ENCODE results near the gene BRD7.

- TF ChIP-seq, protein P1, sequence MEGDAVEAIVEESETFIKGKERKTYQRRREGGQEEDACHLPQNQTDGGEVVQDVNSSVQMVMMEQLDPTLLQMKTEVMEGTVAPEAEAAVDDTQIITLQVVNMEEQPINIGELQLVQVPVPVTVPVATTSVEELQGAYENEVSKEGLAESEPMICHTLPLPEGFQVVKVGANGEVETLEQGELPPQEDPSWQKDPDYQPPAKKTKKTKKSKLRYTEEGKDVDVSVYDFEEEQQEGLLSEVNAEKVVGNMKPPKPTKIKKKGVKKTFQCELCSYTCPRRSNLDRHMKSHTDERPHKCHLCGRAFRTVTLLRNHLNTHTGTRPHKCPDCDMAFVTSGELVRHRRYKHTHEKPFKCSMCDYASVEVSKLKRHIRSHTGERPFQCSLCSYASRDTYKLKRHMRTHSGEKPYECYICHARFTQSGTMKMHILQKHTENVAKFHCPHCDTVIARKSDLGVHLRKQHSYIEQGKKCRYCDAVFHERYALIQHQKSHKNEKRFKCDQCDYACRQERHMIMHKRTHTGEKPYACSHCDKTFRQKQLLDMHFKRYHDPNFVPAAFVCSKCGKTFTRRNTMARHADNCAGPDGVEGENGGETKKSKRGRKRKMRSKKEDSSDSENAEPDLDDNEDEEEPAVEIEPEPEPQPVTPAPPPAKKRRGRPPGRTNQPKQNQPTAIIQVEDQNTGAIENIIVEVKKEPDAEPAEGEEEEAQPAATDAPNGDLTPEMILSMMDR (IDR thresholded peaks at IDR 0.05), result no peak
- TF ChIP-seq EP300 (IDR thresholded peaks at IDR 0.05) (no peak), POLR2A (IDR thresholded peaks at IDR 0.05) (no peak)
Observed at GRCh38 chr16:50334106-50334975, 34.4 kb downstream of the BRD7 start.

Data from sigmoid colon (tissue), 4 donors.